Mesodermal cell (in vitro differentiated cells): ENCODE data around the gene COPZ1.
A peak's percentile ranks its signal among the peaks of the same experiment; 100 is the strongest.

ENCODE experiments used
- H3K27ac ChIP-seq: 2 replicates; pipeline ENCODE4 v1.7.0; 2013; ENCODE audit warnings: mild to moderate bottlenecking, low read depth, low read length, moderate library complexity; ENCODE audit not compliant: severe bottlenecking
- H3K36me3 ChIP-seq: 2 replicates; pipeline ENCODE4 v1.7.1; 2013; ENCODE audit warnings: mild to moderate bottlenecking, low read length, moderate library complexity; ENCODE audit not compliant: control insufficient read depth, insufficient read depth
- H3K4me1 ChIP-seq: one replicate; pipeline ENCODE4 v1.7.1; 2013; ENCODE audit warnings: mild to moderate bottlenecking, low read length; ENCODE audit not compliant: insufficient read depth, control insufficient read depth, poor library complexity, severe bottlenecking
- H3K4me3 ChIP-seq: 2 replicates; pipeline ENCODE4 v1.7.0; 2013; ENCODE audit warnings: low read length, control low read depth, mild to moderate bottlenecking; ENCODE audit not compliant: insufficient read depth, poor library complexity, severe bottlenecking; ENCODE audit errors: extremely low read depth
- H3K9me3 ChIP-seq: 2 replicates; pipeline ENCODE4 v1.7.1; 2013; ENCODE audit warnings: mild to moderate bottlenecking, low read length, moderate library complexity; ENCODE audit not compliant: control insufficient read depth
- WGBS, 2 experiments: methylation state at CpG; one replicate each; pipeline ENCODE4 v1.1.5; 2013; ENCODE audit warnings: missing lambda C conversion rate in 2 of 2; ENCODE audit not compliant: insufficient coverage in 2 of 2; 5-methylcytosine and 5-hydroxymethylcytosine counted together

Gene COPZ1

DNA sequence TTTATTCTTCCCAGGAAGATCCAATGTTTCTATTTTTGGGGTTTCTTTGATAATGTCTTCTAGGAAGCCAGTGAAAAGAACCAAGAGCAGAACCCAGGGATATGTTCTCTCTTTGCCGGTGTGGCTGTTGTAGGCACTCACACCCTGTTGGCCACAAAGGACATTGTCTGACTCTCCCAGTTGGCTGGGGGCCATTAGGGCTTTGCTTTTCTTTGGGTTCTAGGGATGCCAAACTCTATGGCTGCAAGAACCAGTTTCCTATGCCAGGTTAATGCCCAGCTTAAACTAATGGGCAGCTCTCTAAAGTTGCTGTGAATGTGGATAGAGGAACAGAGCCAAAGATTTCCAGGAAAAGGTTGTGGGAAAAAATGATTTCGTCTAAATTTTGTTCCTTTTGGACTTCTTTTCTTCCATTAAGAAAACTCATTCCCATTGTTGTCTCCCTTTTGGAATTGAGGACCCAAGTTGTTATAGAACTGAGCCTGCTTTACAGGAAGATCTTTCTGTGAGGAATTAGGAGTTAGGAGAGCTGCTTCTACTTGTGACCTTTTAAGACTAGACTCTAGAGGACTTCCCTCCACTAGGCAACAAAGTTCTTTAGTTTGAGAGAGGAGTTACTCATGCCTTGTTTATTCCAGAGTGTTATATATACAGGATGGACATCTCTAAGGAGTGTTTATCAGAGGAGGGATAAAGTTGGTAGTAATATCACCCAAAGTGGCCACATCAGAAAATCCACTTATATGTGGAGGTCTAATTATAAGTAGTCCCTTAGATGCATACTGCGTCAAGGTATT, 13.1 kb downstream of the COPZ1 start:
- H3K36me3 ChIP-seq = peaks cover 42% of the 10 kb centered on the region
- H3K27ac ChIP-seq = peak overlapping the region; percentile 46
- peaks cover 40% of the 10 kb centered on the region for H3K4me1 ChIP-seq
- 92 to 100% methylated on average over 1 of the region's 3 CpGs for WGBS, 2 experiments
- H3K9me3 ChIP-seq = no peaks in the 10 kb centered on the region
- no peak overlapping the region for H3K4me3 ChIP-seq

DNA sequence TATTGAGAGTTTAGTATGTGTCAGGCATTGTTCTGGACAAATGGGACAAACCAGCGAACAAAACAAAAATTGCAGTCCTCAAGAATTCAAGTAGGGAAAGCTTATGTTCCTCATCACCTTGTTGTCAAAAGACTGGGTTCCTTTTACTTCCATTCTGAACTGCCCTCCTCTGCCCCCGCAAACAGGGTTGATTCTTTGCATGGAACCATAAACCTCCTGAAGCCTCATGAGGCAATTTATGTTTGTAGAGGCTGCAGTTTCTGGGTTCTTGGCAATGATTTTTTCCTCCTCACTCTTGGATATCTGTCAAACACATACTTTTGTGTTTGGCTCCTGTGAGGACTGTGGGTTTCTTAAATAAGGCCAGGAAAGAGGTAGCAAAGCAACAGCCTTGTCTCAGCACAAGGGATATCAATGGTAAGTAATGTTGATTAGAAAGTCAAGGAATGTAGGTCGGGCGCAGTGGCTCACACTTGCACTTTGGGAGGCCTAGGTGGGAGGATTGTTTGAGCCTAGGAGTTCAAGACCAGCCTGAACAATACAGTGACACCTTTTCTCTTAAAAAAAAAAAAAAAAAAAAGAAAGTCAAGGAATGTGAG, 13.9 kb downstream of the COPZ1 start:
- Histone ChIP-seq H3K4me1 (peaks cover 40% of the 10 kb centered on the region), H3K27ac (no peak overlapping the region)
- WGBS, 2 experiments = 71 to 93% methylated on average over 2 to 4 of the region's 4 CpGs

DNA sequence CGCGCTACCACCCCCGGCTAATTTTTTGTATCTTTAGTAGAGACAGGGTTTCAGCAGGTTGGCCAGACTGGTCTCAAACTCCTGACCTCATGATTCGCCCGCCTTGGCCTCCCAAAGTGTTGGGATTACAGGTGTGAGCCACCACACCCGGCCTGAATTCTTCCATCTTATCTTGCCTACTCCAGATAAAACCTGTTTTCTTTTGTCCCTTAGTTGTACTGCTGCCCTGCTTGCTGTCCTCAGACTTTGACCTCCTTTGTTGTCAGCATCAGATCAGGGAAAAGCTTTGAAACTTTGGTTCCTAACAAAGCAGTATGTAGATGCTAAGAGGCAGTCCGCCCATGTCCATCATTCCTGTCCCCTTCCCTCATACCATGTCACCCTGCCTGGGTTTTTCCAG, 15.9 kb downstream of the COPZ1 start:
- H3K4me3 ChIP-seq = no peak overlapping the region
- peak overlapping the region; percentile 49 for H3K27ac ChIP-seq
- H3K4me1 ChIP-seq = peaks cover 40% of the 10 kb centered on the region
- H3K36me3 ChIP-seq = peaks cover 62% of the 10 kb centered on the region
- 87 to 99% methylated on average over 7 of the region's 7 CpGs for WGBS, 2 experiments
- no peaks in the 10 kb centered on the region for H3K9me3 ChIP-seq

More for the DNA sequence above, 13.9 kb downstream of the COPZ1 start:
- Histone ChIP-seq H3K4me3 (no peak overlapping the region), H3K36me3 (peaks cover 49% of the 10 kb centered on the region), H3K9me3 (no peaks in the 10 kb centered on the region)

DNA sequence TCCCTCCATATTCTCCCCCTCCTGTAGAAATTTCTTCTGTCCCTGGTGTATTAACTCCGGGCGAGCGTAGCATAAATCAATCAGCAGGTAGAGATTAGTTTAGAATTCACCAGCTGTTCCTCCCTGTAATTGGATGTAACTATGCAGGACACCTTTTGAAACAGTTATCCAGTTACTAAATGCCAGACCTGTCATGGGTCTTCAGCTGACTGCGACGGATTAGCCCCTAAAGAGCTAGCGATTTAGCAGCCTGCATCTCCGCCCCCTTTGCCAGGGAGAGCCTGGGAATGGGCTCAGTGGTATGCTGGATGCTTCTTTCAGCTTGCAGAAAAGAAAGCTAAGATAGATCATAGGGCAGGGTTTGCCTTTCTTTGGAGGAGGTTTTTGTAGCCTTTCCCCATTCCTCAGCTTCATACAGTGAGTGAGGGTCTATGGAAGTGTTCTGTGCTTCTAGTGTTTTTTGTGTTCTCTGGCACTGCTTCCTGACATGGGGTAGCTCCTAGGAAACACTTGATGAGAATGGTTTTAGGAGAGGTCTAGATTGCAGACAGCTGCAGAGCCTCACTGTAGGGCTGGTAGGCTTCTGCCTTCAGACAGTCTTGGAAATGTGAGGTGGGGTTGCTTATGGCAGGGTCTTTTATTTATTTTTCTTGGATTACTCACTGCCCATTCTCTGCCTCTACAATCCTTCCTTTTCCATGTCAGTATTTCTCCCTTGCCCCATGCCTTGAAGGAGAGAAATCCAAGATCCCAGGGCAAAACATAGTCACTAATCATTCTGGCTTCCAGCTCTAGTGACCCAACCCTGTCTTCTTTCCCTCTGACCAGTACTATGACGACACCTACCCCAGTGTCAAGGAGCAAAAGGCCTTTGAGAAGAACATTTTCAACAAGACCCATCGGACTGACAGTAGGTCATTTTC, 16.7 kb downstream of the COPZ1 start:
- Histone ChIP-seq H3K36me3 (peaks cover 66% of the 10 kb centered on the region), H3K9me3 (no peaks in the 10 kb centered on the region), H3K27ac (peak overlapping the region; percentile 49), H3K4me1 (peaks cover 39% of the 10 kb centered on the region), H3K4me3 (no peak overlapping the region)
- WGBS, 2 experiments = 70 to 73% methylated on average over 8 of the region's 9 CpGs

DNA sequence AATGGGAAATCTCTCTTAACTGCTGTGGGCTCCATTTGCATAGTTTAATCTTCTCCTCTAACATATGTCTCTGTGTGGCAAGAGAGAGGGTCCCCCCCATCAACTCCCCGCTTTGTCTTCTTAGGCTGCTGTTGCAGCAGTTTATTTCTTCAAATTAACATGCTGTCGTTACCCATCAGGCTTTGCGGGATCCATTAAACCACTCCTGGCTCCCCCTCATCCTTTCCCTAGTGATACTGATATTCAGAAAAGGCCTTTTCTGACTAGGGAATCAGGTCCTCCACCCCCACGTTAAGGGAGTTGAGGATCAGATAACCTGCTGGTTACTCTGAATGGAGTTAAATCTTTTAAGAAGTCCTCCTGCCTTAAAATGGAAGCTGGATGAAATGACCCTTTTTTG, 24.1 kb downstream of the COPZ1 start:
- WGBS, 2 experiments = 100% methylated on average over 1 to 3 of the region's 4 CpGs
- H3K9me3 ChIP-seq = no peaks in the 10 kb centered on the region
- no peak overlapping the region for H3K27ac ChIP-seq
- peaks cover 70% of the 10 kb centered on the region for H3K36me3 ChIP-seq
- no peak overlapping the region for H3K4me3 ChIP-seq
- peaks cover 42% of the 10 kb centered on the region for H3K4me1 ChIP-seq

- Histone ChIP-seq H3K36me3 (peaks cover 68% of the 10 kb centered on the region), H3K4me3 (no peak overlapping the region), H3K4me1 (peaks cover 44% of the 10 kb centered on the region)
Observed at GRCh38 chr12:54349679-54350078, 24.7 kb downstream of the COPZ1 start.

GRCh38 chr12:54350743-54351142, 25.8 kb downstream of the COPZ1 start:
- 57% methylated on average over 1 of the region's 3 CpGs; no CpG with 5 or more reads in 1 of the 2 experiments for WGBS, 2 experiments
- Histone ChIP-seq H3K27ac (peak overlapping the region; percentile 29), H3K4me3 (no peak overlapping the region), H3K36me3 (peaks cover 57% of the 10 kb centered on the region), H3K9me3 (no peaks in the 10 kb centered on the region), H3K4me1 (peaks cover 54% of the 10 kb centered on the region)

More at GRCh38 chr12:54349679-54350078, 24.7 kb downstream of the COPZ1 start:
- H3K27ac ChIP-seq = no peak overlapping the region
- H3K9me3 ChIP-seq = no peaks in the 10 kb centered on the region

GRCh38 chr12:54351341-54351740, 26.4 kb downstream of the COPZ1 start:
- H3K4me1 ChIP-seq = peaks cover 60% of the 10 kb centered on the region
- H3K36me3 ChIP-seq = peaks cover 55% of the 10 kb centered on the region
- H3K4me3 ChIP-seq = no peak overlapping the region
- 42% methylated on average over 3 of the region's 4 CpGs; no CpG with 5 or more reads in 1 of the 2 experiments for WGBS, 2 experiments
- peak overlapping the region; percentile 87 for H3K27ac ChIP-seq
- no peaks in the 10 kb centered on the region for H3K9me3 ChIP-seq

- Histone ChIP-seq H3K36me3 (peaks cover 48% of the 10 kb centered on the region), H3K9me3 (no peaks in the 10 kb centered on the region), H3K4me3 (peak overlapping the region; percentile 16), H3K4me1 (peaks cover 67% of the 10 kb centered on the region), H3K27ac (peak overlapping the region; percentile 87)
- WGBS, 2 experiments = 8 to 9% methylated on average over 16 to 18 of the region's 21 CpGs
Observed at GRCh38 chr12:54352022-54352531, 27.1 kb downstream of the COPZ1 start.
